GM18907 (cell line): ENCODE measurements around the gene B3GNT2.
"Not testable (repeated sequence)": the region's sequence is repeated elsewhere in the genome, so short reads cannot be mapped to it uniquely, and the experiment has no call there.

Experiments used
- ATAC-seq: cut with Tn5 transposase; IDR thresholded peaks from one replicate; pipeline ENCODE4 v1.9.1; 2021; ENCODE audit warnings: mild to moderate bottlenecking, moderate library complexity; ENCODE audit not compliant: unreplicated experiment

Gene B3GNT2

DNA sequence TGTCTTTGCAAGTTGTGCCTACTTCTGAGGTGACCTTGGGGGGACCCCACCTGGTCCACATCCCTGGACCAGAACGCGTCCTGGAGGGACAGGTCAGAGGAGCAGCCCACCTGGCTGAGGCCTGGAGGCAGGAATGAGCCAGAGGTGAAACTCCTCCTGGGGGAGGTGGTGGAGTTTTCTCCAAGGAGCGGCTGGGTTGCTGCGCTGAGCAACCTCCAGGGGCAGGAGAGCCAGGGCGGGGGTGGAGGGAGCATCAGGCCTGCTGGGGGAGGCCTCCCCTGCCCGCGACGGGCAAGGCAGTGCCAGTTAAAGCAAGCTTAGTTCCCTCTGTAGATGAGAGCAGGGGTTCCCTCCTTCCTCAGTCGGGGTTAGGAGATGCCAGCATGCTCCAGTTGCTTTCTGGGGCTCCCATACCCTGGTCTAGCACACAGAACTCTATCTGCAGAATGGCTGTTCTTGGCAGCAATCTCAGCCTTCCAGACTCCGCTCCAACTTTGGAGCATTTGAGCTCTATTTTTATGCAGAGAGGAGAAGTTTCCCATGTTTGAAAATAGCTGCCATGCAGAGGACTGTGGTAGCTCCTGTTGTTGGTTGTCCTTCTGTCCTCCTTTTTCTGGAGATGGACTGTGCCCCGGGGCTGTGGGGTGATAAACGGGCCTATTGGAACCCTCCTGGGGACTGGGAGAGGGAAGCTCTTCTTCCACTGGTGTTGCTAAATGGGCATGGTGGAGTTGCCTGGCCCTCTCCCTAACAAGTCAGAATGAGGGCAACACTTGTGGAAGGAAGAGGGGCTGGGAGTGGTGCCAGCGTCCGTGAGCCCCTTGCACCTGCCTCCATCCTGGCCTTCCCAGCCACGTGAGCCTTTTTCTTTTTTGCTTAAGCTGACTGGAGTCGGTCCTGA is 39.1 kb downstream of the B3GNT2 start:
- no peak for ATAC-seq

DNA sequence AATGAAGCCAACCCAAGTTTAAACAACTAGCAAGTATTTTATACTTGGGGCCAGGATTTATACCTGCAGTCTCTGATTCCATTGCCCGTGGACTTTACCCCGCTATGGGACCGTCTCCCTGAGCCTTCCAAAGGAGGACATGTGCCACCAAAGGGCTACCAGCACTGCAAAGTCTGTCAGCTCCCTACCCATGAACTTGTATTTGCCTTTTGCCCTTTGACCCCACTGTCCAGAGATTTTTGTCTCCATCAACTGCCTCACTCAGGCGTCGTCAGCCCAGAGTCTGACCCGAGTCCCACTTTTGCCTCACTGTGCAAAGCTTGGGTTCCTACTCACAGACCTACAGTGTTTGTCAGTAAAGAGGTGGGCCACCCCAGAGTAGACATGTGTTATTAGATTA is 40.6 kb downstream of the B3GNT2 start:
- no peak for ATAC-seq

DNA sequence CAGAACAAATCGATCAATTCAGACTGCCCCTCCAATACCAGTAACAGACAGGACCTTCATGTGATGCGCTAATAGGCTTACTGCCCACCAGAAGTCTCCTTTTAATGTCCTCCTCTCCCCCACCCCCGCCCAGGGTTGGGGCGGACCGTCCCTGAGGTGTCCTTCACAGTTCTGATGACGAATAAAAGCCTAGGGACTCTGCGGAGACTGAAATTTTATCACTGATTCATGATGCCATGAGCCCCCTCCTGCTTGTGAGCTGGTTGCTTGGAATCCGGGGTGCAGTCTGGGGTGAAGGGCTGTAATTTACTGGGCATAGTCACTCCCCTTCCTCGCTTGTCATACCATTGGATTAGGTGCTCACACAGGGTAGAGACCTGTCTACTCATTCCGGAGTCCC is 42.3 kb downstream of the B3GNT2 start:
- no peak for ATAC-seq

DNA sequence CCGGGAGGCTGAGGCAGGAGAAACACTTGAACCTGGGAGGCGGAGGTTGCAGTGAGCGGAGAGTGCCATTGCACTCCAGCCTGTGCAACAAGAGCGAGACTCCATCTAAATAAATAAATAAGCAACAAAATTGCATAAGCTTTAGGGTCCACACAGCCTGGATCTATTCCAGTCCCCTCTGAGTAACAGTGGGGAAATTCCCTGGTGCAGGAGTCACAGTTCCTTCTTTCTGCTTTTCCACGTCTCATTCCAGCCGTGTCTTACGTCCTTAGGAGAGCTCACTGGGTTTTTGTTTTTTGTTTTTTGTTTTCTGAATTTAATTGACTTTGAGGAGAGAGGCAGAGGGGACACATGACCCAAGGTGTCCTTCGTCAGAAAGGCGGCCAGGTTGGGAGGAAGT is 44.6 kb downstream of the B3GNT2 start:
- no peak for ATAC-seq

DNA sequence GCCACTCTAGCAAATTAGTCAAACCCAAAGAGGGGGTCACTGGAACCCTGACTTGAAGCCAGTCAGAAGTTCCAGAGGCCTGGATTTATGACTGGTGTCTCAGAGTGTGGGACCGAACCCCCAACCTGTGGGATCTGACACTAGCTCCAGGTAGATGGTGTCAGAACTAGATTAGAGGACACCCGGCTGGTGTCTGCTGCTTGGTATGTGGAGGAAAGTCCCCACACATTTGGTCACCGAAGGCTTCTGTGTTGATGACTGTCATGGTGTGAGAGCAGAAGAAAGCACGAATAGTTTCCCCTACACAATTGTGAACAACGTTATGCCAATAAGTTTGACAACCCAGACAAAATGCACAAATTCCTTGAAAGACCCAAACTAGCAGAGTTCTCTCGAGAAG is 48.1 kb downstream of the B3GNT2 start:
- no peak for ATAC-seq

GRCh38 chr2:62248226-62248625 is 52.3 kb downstream of the B3GNT2 start:
- ATAC-seq, result no peak

DNA sequence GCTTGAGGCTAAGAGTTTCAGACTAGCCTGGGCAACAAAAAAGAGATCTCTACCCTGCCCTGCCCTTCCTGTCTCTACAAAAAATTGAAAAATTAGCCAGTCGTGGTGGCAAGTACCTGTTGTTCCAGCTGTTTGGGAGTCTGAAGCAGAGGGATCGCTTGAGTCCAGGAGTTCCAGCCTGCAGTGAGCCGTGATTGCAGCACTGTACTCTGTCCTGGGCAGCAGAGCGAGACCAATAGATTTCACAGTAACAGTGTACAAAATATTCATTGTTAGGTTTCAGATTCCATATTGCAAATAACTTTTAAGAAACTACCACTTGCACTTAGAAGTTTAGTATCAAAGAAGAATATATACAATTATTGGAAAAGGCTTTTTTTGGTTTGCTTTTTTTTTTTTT is 54.3 kb downstream of the B3GNT2 start:
- no peak for ATAC-seq

GRCh38 chr2:62254424-62255266 is 58.7 kb downstream of the B3GNT2 start:
- ATAC-seq, result no peak

GRCh38 chr2:62257466-62257865 is 61.6 kb downstream of the B3GNT2 start:
- no peak for ATAC-seq

- no peak for ATAC-seq
These were observed 67.3 kb downstream of the B3GNT2 start for GRCh38 chr2:62263076-62263715.

- ATAC-seq, result no peak
These were observed 68.3 kb downstream of the B3GNT2 start for GRCh38 chr2:62264186-62264585.

- ATAC-seq, result no peak
These were observed 69.2 kb downstream of the B3GNT2 start for GRCh38 chr2:62265106-62265505.

- ATAC-seq, result no peak
These were observed 70.6 kb downstream of the B3GNT2 start for GRCh38 chr2:62266433-62267038.

DNA sequence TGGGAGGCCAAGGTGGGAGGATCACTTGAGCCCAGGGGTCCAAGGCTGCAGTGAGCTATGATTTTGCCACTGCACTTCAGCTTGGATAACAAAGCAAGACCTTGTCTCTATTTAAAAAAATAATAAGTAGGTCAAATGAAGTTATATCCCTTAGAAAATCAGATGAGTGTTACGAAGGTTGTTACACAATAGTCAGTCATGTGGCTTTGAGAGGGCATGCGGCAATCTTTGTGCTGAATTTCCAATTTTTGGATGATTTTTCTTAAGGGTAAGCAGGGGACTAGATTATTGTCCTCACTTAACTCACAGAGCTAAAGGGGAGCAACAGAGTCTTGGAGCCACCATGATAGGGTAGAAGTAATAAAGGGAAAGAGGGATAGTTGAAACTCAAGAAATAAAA is 71.8 kb downstream of the B3GNT2 start:
- ATAC-seq, result no peak

- not testable (repeated sequence) for ATAC-seq
These were observed 72.8 kb downstream of the B3GNT2 start for GRCh38 chr2:62268681-62269188.

GRCh38 chr2:62270728-62271127 is 74.8 kb downstream of the B3GNT2 start:
- no peak for ATAC-seq
